ENCODE data around the gene DISP2. TPM values are rescaled to one million over a fixed set of nuclear protein-coding genes. Genes with fewer than 3 reads are reported as not detected.
A peak's percentile ranks its signal among the peaks of the same experiment; 100 is the strongest.

Gene DISP2
- total RNA-seq, 1 donor, result 0.36 TPM

- no peaks in the 10 kb centered on the region for H3K27me3 ChIP-seq (ENCODE audit: insufficient read depth, low read length)
- H3K36me3 ChIP-seq (ENCODE audit: insufficient read depth, low read length), result peaks cover 22% of the 10 kb centered on the region
- H3K4me1 ChIP-seq (ENCODE audit: insufficient read depth, low read length), result peaks cover 58% of the 10 kb centered on the region
- peak overlapping the region; percentile 55 for H3K4me2 ChIP-seq (ENCODE audit: insufficient read depth, low read length)
- no peak for TF ChIP-seq CTCF (IDR thresholded peaks at IDR 0.05; ENCODE audit: extremely low read depth, low read depth, low read length)
- H4K20me1 ChIP-seq (ENCODE audit: insufficient read depth, low read length), result peaks cover 8% of the 10 kb centered on the region
- no peaks in the 10 kb centered on the region for H3K9me3 ChIP-seq (ENCODE audit: low read depth, low read length)
- no peak overlapping the region for H2AFZ ChIP-seq (ENCODE audit: low read length)
- H3K79me2 ChIP-seq (ENCODE audit: insufficient read depth, low read length), result peaks cover 39% of the 10 kb centered on the region
- H3K27ac ChIP-seq (ENCODE audit: low read depth, low read length), result peak overlapping the region; percentile 55
- peak overlapping the region; percentile 2 for H3K4me3 ChIP-seq (ENCODE audit: insufficient read depth, low read length)
- DNase-seq (ENCODE audit: insufficient read length, low spot score, missing footprints), result peak; percentile 70
These were observed 29.8 kb upstream of the DISP2 start for GRCh38 chr15:40328176-40328575.

GRCh38 chr15:40328751-40329150, 29.3 kb upstream of the DISP2 start:
- Histone ChIP-seq H3K4me3 (ENCODE audit: insufficient read depth, low read length) (no peak overlapping the region), H3K27me3 (ENCODE audit: insufficient read depth, low read length) (no peaks in the 10 kb centered on the region), H3K79me2 (ENCODE audit: insufficient read depth, low read length) (peaks cover 39% of the 10 kb centered on the region), H3K4me1 (ENCODE audit: insufficient read depth, low read length) (peaks cover 63% of the 10 kb centered on the region), H3K4me2 (ENCODE audit: insufficient read depth, low read length) (peak overlapping the region; percentile 55), H2AFZ (ENCODE audit: low read length) (no peak overlapping the region), H4K20me1 (ENCODE audit: insufficient read depth, low read length) (peaks cover 8% of the 10 kb centered on the region), H3K36me3 (ENCODE audit: insufficient read depth, low read length) (peaks cover 22% of the 10 kb centered on the region), H3K9me3 (ENCODE audit: low read depth, low read length) (no peaks in the 10 kb centered on the region), H3K27ac (ENCODE audit: low read depth, low read length) (peak overlapping the region; percentile 55)
- DNase-seq (ENCODE audit: insufficient read length, low spot score, missing footprints), result no peak
- TF ChIP-seq CTCF (IDR thresholded peaks at IDR 0.05; ENCODE audit: extremely low read depth, low read depth, low read length), result no peak

GRCh38 chr15:40329804-40330203, 28.2 kb upstream of the DISP2 start:
- DNase-seq (ENCODE audit: insufficient read length, low spot score, missing footprints), result no peak

DNA sequence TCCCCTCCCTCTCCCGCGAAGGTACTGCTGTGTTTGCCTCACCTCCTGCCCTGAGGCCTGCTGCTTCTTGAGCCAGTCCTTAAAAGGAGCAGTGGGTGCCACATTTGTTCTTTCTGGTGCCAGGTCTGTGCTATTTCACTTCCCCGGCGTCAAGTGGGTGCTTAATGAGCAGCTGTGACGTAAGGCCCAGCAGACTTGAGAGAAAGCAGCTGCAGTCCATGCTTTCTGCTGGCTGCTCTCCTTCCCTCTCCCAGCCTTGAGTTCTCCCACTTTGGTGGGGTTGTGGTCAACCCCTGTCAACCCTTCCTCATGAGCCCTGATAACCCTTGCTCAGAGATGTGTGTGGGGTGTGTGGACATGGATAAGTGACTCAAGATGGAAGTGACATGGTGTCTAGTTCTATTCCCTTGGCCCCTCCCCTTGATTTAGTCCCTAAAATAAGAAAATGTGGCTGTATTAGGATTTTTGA, 27.6 kb upstream of the DISP2 start:
- Histone ChIP-seq H3K4me2 (ENCODE audit: insufficient read depth, low read length) (no peak overlapping the region), H3K36me3 (ENCODE audit: insufficient read depth, low read length) (peaks cover 28% of the 10 kb centered on the region)

More at GRCh38 chr15:40329804-40330203, 28.2 kb upstream of the DISP2 start:
- Histone ChIP-seq H3K27ac (ENCODE audit: low read depth, low read length) (peak overlapping the region; percentile 55), H3K27me3 (ENCODE audit: insufficient read depth, low read length) (no peaks in the 10 kb centered on the region), H3K4me3 (ENCODE audit: insufficient read depth, low read length) (no peak overlapping the region), H4K20me1 (ENCODE audit: insufficient read depth, low read length) (peaks cover 7% of the 10 kb centered on the region), H3K36me3 (ENCODE audit: insufficient read depth, low read length) (peaks cover 23% of the 10 kb centered on the region), H3K4me1 (ENCODE audit: insufficient read depth, low read length) (peaks cover 71% of the 10 kb centered on the region), H2AFZ (ENCODE audit: low read length) (no peak overlapping the region), H3K79me2 (ENCODE audit: insufficient read depth, low read length) (peaks cover 33% of the 10 kb centered on the region), H3K4me2 (ENCODE audit: insufficient read depth, low read length) (no peak overlapping the region), H3K9me3 (ENCODE audit: low read depth, low read length) (no peaks in the 10 kb centered on the region)
- no peak for TF ChIP-seq CTCF (IDR thresholded peaks at IDR 0.05; ENCODE audit: extremely low read depth, low read depth, low read length)

More for the DNA sequence above, 27.6 kb upstream of the DISP2 start:
- peak; percentile 31 for DNase-seq (ENCODE audit: insufficient read length, low spot score, missing footprints)
- no peaks in the 10 kb centered on the region for H3K27me3 ChIP-seq (ENCODE audit: insufficient read depth, low read length)
- peaks cover 27% of the 10 kb centered on the region for H3K79me2 ChIP-seq (ENCODE audit: insufficient read depth, low read length)
- H3K4me3 ChIP-seq (ENCODE audit: insufficient read depth, low read length), result no peak overlapping the region
- no peak overlapping the region for H2AFZ ChIP-seq (ENCODE audit: low read length)
- H3K27ac ChIP-seq (ENCODE audit: low read depth, low read length), result peak overlapping the region; percentile 55
- TF ChIP-seq CTCF (IDR thresholded peaks at IDR 0.05; ENCODE audit: extremely low read depth, low read depth, low read length), result no peak
- peaks cover 2% of the 10 kb centered on the region for H4K20me1 ChIP-seq (ENCODE audit: insufficient read depth, low read length)
- no peaks in the 10 kb centered on the region for H3K9me3 ChIP-seq (ENCODE audit: low read depth, low read length)
- H3K4me1 ChIP-seq (ENCODE audit: insufficient read depth, low read length), result peaks cover 65% of the 10 kb centered on the region
